H9 (cell line): Measurements from ENCODE around the gene SPR. TPM values are rescaled to one million over a fixed set of nuclear protein-coding genes. Genes with fewer than 3 reads are reported as not detected.

ENCODE experiments used
- DNase-seq: peaks from one replicate; pipeline ENCODE4 v3.0.0-alpha.2; 2017
- H2AFZ ChIP-seq: one replicate; pipeline ENCODE4 v1.6.1; 2013; ENCODE audit warnings: mild to moderate bottlenecking, low read length, control low read depth, moderate library complexity
- H2AK5ac ChIP-seq: 2 replicates; pipeline ENCODE4 v1.6.1; 2013; ENCODE audit warnings: low read length, control low read depth, mixed read lengths; ENCODE audit not compliant: insufficient read length
- H2BK120ac ChIP-seq: one replicate; pipeline ENCODE4 v1.6.1; 2013; ENCODE audit warnings: low read depth, mild to moderate bottlenecking, low read length, control low read depth, inconsistent platforms; ENCODE audit not compliant: poor library complexity, severe bottlenecking
- H2BK12ac ChIP-seq: 2 replicates; pipeline ENCODE4 v1.6.1; 2013; ENCODE audit warnings: low read length, control low read depth, mixed read lengths, low read depth; ENCODE audit not compliant: insufficient read length
- H2BK15ac ChIP-seq: 2 replicates; pipeline ENCODE4 v1.6.1; 2013; ENCODE audit warnings: low read depth, low read length, control low read depth
- H2BK20ac ChIP-seq: one replicate; pipeline ENCODE4 v1.6.1; 2013; ENCODE audit warnings: low read depth, mild to moderate bottlenecking, low read length, control low read depth, inconsistent platforms; ENCODE audit not compliant: poor library complexity, severe bottlenecking
- H2BK5ac ChIP-seq: 2 replicates; pipeline ENCODE4 v1.6.1; 2013; ENCODE audit warnings: low read length, control low read depth, mixed read lengths; ENCODE audit not compliant: insufficient read length
- H3K14ac ChIP-seq: 2 replicates; pipeline ENCODE4 v1.6.1; 2013; ENCODE audit warnings: low read length, control low read depth; ENCODE audit not compliant: insufficient read depth
- H3K18ac ChIP-seq: 2 replicates; pipeline ENCODE4 v1.6.1; 2013; ENCODE audit warnings: low read depth, mild to moderate bottlenecking, mixed read lengths, low read length, control low read depth; ENCODE audit not compliant: insufficient read length
- H3K23ac ChIP-seq: 2 replicates; pipeline ENCODE4 v1.6.1; 2013; ENCODE audit warnings: low read length, control low read depth, mixed read lengths, low read depth; ENCODE audit not compliant: insufficient read length
- H3K23me2 ChIP-seq: 2 replicates; pipeline ENCODE4 v1.6.1; 2013; ENCODE audit warnings: low read depth, mild to moderate bottlenecking, mixed read lengths, low read length, control low read depth; ENCODE audit not compliant: insufficient read length, poor library complexity, severe bottlenecking
- H3K27ac ChIP-seq: 2 replicates; pipeline ENCODE4 v1.5.1; 2013; ENCODE audit warnings: low read length, control low read depth, mixed read lengths, low read depth; ENCODE audit not compliant: insufficient read length
- H3K27me3 ChIP-seq: 2 replicates; pipeline ENCODE4 v1.6.1; 2013; ENCODE audit warnings: low read length, control low read depth, inconsistent platforms; ENCODE audit not compliant: insufficient read depth
- H3K4ac ChIP-seq: 2 replicates; pipeline ENCODE4 v1.6.1; 2013; ENCODE audit warnings: low read depth, mild to moderate bottlenecking, control low read depth, inconsistent platforms, low read length, moderate library complexity
- H3K4me1 ChIP-seq: 2 replicates; pipeline ENCODE4 v1.6.1; 2013; ENCODE audit warnings: low read length, control low read depth, inconsistent platforms; ENCODE audit not compliant: insufficient read depth
- H3K4me2 ChIP-seq: 2 replicates; pipeline ENCODE4 v1.6.1; 2013; ENCODE audit warnings: low read length, control low read depth, mixed read lengths; ENCODE audit not compliant: insufficient read length, insufficient read depth
- H3K56ac ChIP-seq: 2 replicates; pipeline ENCODE4 v1.6.1; 2013; ENCODE audit warnings: low read depth, mild to moderate bottlenecking, mixed read lengths, low read length, control low read depth; ENCODE audit not compliant: insufficient read length
- H3K79me1 ChIP-seq: 2 replicates; pipeline ENCODE4 v1.6.1; 2013; ENCODE audit warnings: low read depth, mild to moderate bottlenecking, moderate library complexity, low read length, control low read depth, inconsistent platforms; ENCODE audit not compliant: insufficient read depth, poor library complexity, severe bottlenecking
- H3K79me2 ChIP-seq: 2 replicates; pipeline ENCODE4 v1.6.1; 2013; ENCODE audit warnings: low read length, control low read depth, inconsistent platforms; ENCODE audit not compliant: insufficient read depth
- H3K9ac ChIP-seq: 2 replicates; pipeline ENCODE4 v1.6.1; 2013; ENCODE audit warnings: low read length, control low read depth, mixed read lengths; ENCODE audit not compliant: insufficient read length; ENCODE audit errors: extremely low read depth
- H3K9me3 ChIP-seq: one replicate; pipeline ENCODE4 v1.6.1; 2013; ENCODE audit warnings: low read depth, low read length, inconsistent platforms; ENCODE audit not compliant: control insufficient read depth
- H3T11ph ChIP-seq: one replicate; pipeline ENCODE4 v1.6.1; 2013; ENCODE audit warnings: mild to moderate bottlenecking, low read length, control low read depth, inconsistent platforms
- H4K20me1 ChIP-seq: one replicate; pipeline ENCODE4 v1.6.1; 2013; ENCODE audit not compliant: control insufficient read depth, insufficient read length, insufficient read depth
- H4K5ac ChIP-seq: 2 replicates; pipeline ENCODE4 v1.6.1; 2013; ENCODE audit warnings: low read depth, mild to moderate bottlenecking, mixed read lengths, low read length, control low read depth; ENCODE audit not compliant: insufficient read length
- H4K8ac ChIP-seq: replicated peaks from 2 replicates; pipeline ENCODE4 v1.6.1; 2013; ENCODE audit warnings: low read length, control low read depth, mixed read lengths, low read depth; ENCODE audit not compliant: insufficient read length
- H4K91ac ChIP-seq: 2 replicates; pipeline ENCODE4 v1.6.1; 2013; ENCODE audit warnings: low read depth, mild to moderate bottlenecking, moderate library complexity, mixed read lengths, low read length, control low read depth; ENCODE audit not compliant: insufficient read length
- H3K27ac Mint-ChIP-seq, 3 experiments: 2 replicates in 2 of 3; 3 replicates in 1 of 3; pipeline ENCODE4 v1.8.0; 2020 to 2021; ENCODE audit warnings: mixed read lengths in 3 of 3, mild to moderate bottlenecking in 1 of 3, moderate library complexity in 1 of 3
- H3K27me3 Mint-ChIP-seq: 2 replicates; pipeline ENCODE4 v1.8.0; 2021; ENCODE audit warnings: low read depth, mild to moderate bottlenecking, moderate library complexity, mixed read lengths
- H3K36me3 Mint-ChIP-seq, 3 experiments: 2 replicates in 2 of 3; 3 replicates in 1 of 3; pipeline ENCODE4 v1.8.0; 2020 to 2021; ENCODE audit warnings: low read depth in 3 of 3, mixed read lengths in 3 of 3; ENCODE audit not compliant: insufficient read depth in 1 of 3
- H3K4me1 Mint-ChIP-seq, 2 experiments: 2 replicates each; pipeline ENCODE4 v1.8.0; 2020; ENCODE audit warnings: mixed read lengths in 2 of 2
- H3K4me3 Mint-ChIP-seq, 2 experiments: 2 replicates in 1 of 2; 3 replicates in 1 of 2; pipeline ENCODE4 v1.8.0; 2020 to 2021; ENCODE audit warnings: mild to moderate bottlenecking in 2 of 2, mixed read lengths in 2 of 2, moderate library complexity in 1 of 2
- H3K9me3 Mint-ChIP-seq, 2 experiments: 2 replicates in 1 of 2; 3 replicates in 1 of 2; pipeline ENCODE4 v1.8.0; 2020; ENCODE audit warnings: mild to moderate bottlenecking in 2 of 2, mixed read lengths in 2 of 2, moderate library complexity in 1 of 2
- CTCF ChIP-seq: fragments of 200-600 bp; sonication (generic); conservative IDR thresholded peaks from 3 replicates; pipeline ENCODE4 v1.8.0; 2021; ENCODE audit warnings: antibody characterized with exemption, mild to moderate bottlenecking
- WGBS: extraction: QIAGEN DNeasy Blood & Tissue Kit; methylation state at CpG from one replicate; pipeline ENCODE4 v1.1.7; 2013; ENCODE audit warnings: missing lambda C conversion rate, low lambda C conversion rate, mixed read lengths; ENCODE audit not compliant: insufficient read length; ENCODE audit errors: extremely low coverage; 5-methylcytosine and 5-hydroxymethylcytosine counted together
- total RNA-seq: library from RNA; stranded (reverse); gene quantifications from 2 replicates; pipeline ENCODE4 v1.2.1, GENCODE V29; 2021

The SPR gene
- total RNA-seq, 1 experiment from 2014 or later, result 7.3 TPM

- H4K8ac ChIP-seq, result no peak overlapping the region
- no peak overlapping the region for H2BK20ac ChIP-seq
- no peak overlapping the region for H3T11ph ChIP-seq
- no peak overlapping the region for H2BK12ac ChIP-seq
- no peak overlapping the region for H2BK5ac ChIP-seq
- no peak overlapping the region for H3K4me2 ChIP-seq
- H3K9ac ChIP-seq, result no peak overlapping the region
- no peaks in the 10 kb centered on the region for H3K27me3 ChIP-seq
- H3K4me1 ChIP-seq, result no peaks in the 10 kb centered on the region; the same call in 1 of the 2 replicates
- no peaks in the 10 kb centered on the region; the same call in none of the 2 replicates for H3K27me3 Mint-ChIP-seq
- no peak for TF ChIP-seq CTCF
- no peaks in the 10 kb centered on the region for H3K23me2 ChIP-seq
- no peak overlapping the region for H4K91ac ChIP-seq
- no peak overlapping the region for H2BK120ac ChIP-seq
- no peak overlapping the region for H3K4ac ChIP-seq
- H3K9me3 Mint-ChIP-seq, result no peaks in the 10 kb centered on the region
- H3K14ac ChIP-seq, result no peak overlapping the region
- H3K56ac ChIP-seq, result no peak overlapping the region
- no peak overlapping the region for H3K23ac ChIP-seq
- no peaks in the 10 kb centered on the region for H3K9me3 ChIP-seq
- no peak overlapping the region for H3K27ac Mint-ChIP-seq
- WGBS, result no CpG with 5 or more reads among the region's 3 CpGs
- no peaks in the 10 kb centered on the region for H3K79me2 ChIP-seq
- DNase-seq, result no peak
- H2AK5ac ChIP-seq, result no peak overlapping the region
- H4K20me1 ChIP-seq, result no peaks in the 10 kb centered on the region
- H3K4me3 Mint-ChIP-seq, result no peak overlapping the region
- no peak overlapping the region for H2BK15ac ChIP-seq
- no peak overlapping the region for H3K27ac ChIP-seq
- H4K5ac ChIP-seq, result no peak overlapping the region
- no peak overlapping the region for H3K18ac ChIP-seq
- H3K4me1 Mint-ChIP-seq, result peaks cover 7 to 8% of the 10 kb centered on the region in 2 experiments
- no peak overlapping the region for H2AFZ ChIP-seq
- H3K79me1 ChIP-seq, result no peaks in the 10 kb centered on the region
- H3K36me3 Mint-ChIP-seq, result no peaks in the 10 kb centered on the region
Measured at GRCh38 chr2:72847534-72848315, 39.5 kb upstream of the SPR start.
